NCI-H1105 (cell line): ENCODE results near the gene GLOD5.
"Not testable (repeated sequence)": the region's sequence is repeated elsewhere in the genome, so short reads cannot be mapped to it uniquely, and the experiment has no call there.

Source experiments
- DNase-seq: peaks from one replicate; lab custom pipeline; 2025; lab: John Stamatoyannopoulos, UW

Gene GLOD5

GRCh38 chrX:48793935-48794334 is 32.4 kb downstream of the GLOD5 start:
- no peak for DNase-seq

GRCh38 chrX:48794340-48794910 is 32.9 kb downstream of the GLOD5 start:
- DNase-seq: no peak

- no peak for DNase-seq
These were observed 33.5 kb downstream of the GLOD5 start for GRCh38 chrX:48794911-48795515.

GRCh38 chrX:48798318-48798717 is 36.8 kb downstream of the GLOD5 start:
- DNase-seq: no peak

- no peak for DNase-seq
These were observed 39.2 kb downstream of the GLOD5 start for GRCh38 chrX:48800574-48801279.

- peak; percentile 95 for DNase-seq
These were observed 39.9 kb downstream of the GLOD5 start, which contains the start of gene HDAC6 for GRCh38 chrX:48801280-48802088. TSS of gene HDAC6 (plus strand) at chrX:48802067. CDS start at chrX:48802693, 626 bp downstream.

GRCh38 chrX:48802089-48802904 is 40.8 kb downstream of the GLOD5 start:
- DNase-seq: peak; percentile 54

GRCh38 chrX:48802905-48803200 is 41.3 kb downstream of the GLOD5 start:
- DNase-seq: no peak

- DNase-seq: no peak
These were observed 44.5 kb downstream of the GLOD5 start for GRCh38 chrX:48806081-48806480.

- no peak for DNase-seq
These were observed 52.1 kb downstream of the GLOD5 start for GRCh38 chrX:48813644-48814043.

GRCh38 chrX:48814722-48815121 is 53.2 kb downstream of the GLOD5 start:
- DNase-seq: no peak

- DNase-seq: no peak
These were observed 53.7 kb downstream of the GLOD5 start for GRCh38 chrX:48815266-48815665.

- no peak for DNase-seq
These were observed 54.7 kb downstream of the GLOD5 start for GRCh38 chrX:48816014-48816810.

- DNase-seq: no peak
These were observed 56.6 kb downstream of the GLOD5 start for GRCh38 chrX:48818098-48818497.

- no peak for DNase-seq
These were observed 57.3 kb downstream of the GLOD5 start for GRCh38 chrX:48818866-48819265.

- DNase-seq: not testable (repeated sequence)
These were observed 57.8 kb downstream of the GLOD5 start for GRCh38 chrX:48819394-48819793.

- no peak for DNase-seq
These were observed 61.5 kb downstream of the GLOD5 start for GRCh38 chrX:48823053-48823452.
